Lower leg skin (tissue), 3 donors: ENCODE measurements around the gene APCDD1L.

Source experiments
- POLR2A ChIP-seq, 2 donors: fragments of 450-650 bp; IDR thresholded peaks; one replicate each; pipeline ENCODE4 v1.6.1; 2016 to 2017; ENCODE audit warnings: antibody characterized with exemption in 2 of 2, mild to moderate bottlenecking in 1 of 2, moderate library complexity in 1 of 2
- TF ChIP-seq, protein P1 (sequence below), 3 donors: fragments of 450-650 bp; IDR thresholded peaks; one replicate each; pipeline ENCODE4 v1.5.1; 2016; ENCODE audit warnings: antibody characterized with exemption in 3 of 3, mild to moderate bottlenecking in 3 of 3, moderate library complexity in 2 of 3

DNA sequence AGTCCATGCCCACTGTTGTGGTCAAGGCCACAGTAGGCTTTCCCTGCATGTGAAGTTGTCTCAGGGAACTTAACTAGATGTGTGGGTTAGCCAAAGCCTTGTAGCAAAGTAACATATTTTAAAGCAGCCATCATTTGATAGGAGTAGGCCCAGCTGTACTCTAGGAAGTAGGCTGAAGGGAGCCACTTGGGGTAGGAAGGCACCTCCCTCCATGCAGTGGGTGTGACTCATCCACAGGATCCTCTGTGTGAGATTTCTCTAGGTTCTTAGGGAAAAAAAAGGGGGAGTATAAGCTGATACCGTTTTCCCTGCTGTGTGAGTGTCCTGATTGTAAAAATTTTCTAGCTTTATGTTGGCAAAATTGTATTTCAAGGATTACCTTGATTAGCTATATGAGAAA is 81.4 kb downstream of the APCDD1L start:
- TF ChIP-seq, protein P1, sequence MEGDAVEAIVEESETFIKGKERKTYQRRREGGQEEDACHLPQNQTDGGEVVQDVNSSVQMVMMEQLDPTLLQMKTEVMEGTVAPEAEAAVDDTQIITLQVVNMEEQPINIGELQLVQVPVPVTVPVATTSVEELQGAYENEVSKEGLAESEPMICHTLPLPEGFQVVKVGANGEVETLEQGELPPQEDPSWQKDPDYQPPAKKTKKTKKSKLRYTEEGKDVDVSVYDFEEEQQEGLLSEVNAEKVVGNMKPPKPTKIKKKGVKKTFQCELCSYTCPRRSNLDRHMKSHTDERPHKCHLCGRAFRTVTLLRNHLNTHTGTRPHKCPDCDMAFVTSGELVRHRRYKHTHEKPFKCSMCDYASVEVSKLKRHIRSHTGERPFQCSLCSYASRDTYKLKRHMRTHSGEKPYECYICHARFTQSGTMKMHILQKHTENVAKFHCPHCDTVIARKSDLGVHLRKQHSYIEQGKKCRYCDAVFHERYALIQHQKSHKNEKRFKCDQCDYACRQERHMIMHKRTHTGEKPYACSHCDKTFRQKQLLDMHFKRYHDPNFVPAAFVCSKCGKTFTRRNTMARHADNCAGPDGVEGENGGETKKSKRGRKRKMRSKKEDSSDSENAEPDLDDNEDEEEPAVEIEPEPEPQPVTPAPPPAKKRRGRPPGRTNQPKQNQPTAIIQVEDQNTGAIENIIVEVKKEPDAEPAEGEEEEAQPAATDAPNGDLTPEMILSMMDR (IDR thresholded peaks at IDR 0.05), result no peak
- no peak for TF ChIP-seq POLR2A (IDR thresholded peaks at IDR 0.05)
